Activated CD8-positive, alpha-beta memory T cell treated with anti-CD3 and anti-CD28 coated beads, Interleukin-2, amount 50 U/mL, for 4 hours (primary cell): Measurements from ENCODE around the gene LRSAM1.

Source experiments
- DNase-seq: peaks from one replicate; pipeline ENCODE4 v3.0.0-alpha.2; 2020

LRSAM1 gene

DNA sequence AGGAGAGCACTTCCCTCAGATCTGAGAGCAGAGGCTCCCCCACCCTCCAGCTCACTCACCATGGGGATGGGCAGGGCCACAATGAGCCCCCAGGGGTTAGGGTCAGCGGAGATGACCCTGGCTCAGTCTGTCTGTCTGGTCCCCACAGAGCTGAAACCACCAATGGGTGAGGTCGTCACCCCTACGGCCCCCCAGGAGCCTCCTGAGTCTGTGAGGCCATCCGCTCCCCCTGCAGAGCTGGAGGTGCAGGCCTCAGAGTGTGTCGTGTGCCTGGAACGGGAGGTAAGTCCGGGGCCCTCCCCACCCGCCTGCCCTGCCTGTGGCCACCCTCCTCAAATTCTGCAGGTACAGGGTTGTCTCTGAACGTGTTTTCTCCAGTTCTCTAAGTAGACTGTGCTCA lies 49.6 kb downstream of the LRSAM1 start:
- no peak for DNase-seq

DNA sequence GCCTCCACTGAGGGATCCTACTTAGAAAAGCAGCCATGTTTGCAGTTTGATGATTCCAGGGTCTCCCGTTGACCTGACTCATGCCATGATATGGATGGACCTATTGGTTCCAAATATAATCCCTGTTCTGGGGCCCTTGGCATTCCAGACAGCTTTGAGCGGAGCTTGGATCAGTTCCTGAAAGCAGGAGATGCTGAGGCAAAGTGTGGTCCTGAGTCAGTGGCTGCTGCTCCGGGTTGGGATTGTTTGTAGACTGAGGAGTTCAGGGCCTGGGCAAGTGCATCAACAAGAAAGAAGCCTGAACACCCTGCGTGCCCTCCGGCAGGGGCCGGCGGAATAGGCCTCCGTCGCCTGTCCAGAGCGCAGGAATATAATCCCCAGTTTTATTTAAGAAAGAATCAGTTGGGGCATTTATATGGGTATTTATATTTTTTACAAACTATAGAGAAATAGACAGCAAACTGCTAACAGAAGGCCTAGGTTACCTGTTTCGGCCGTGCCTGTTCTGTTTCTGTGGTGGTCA lies 50.6 kb downstream of the LRSAM1 start:
- DNase-seq, result no peak

GRCh38 chr9:127502706-127503378 lies 51.5 kb downstream of the LRSAM1 start:
- DNase-seq, result no peak

DNA sequence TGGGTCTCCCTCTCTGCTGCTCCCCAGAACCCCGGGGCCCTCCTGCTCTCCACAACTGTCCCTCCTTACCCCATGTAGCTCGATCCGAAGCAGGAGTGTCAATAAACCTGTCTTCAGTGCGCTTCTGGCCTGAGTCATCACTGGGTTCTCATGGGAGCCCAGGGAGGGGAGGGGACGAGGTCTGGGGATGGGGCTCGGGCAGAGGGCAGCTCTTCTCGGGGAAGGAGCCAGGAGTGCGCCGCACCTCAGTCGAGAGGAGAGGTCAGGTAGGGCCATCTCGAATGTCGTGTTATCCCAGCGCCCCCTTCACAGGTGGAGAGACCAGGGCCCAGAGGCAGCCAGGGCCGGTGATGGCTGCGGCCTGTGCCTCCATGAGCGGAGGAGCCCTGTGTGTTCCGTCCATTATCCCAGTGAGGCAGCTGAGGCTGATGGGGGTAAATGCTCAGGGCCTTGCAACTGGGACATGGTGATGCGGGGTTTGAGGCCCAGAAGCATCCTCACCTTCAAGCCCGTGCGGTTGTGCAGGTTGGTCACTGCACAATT lies 52.1 kb downstream of the LRSAM1 start:
- no peak for DNase-seq

- DNase-seq, result peak; percentile 82
Observed at GRCh38 chr9:127503947-127504886, 52.9 kb downstream of the LRSAM1 start.

DNA sequence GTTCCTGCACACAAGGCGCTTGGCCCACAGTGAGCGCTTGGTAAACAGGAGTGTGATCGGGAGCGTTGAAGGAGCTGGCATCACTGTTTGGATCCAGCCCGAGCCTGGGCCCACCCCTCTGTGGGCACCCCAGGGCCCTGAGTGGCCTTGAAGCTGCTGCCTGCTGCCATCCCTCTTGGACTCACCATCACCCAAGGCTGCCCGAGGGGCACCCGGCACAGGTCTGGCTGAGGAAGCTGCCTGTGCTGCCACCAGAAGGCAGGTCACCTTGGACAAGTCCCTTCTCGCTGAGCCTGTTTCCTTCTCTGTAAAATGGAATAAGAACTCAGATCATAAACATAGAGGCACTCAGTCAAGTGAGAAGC lies 53.6 kb downstream of the LRSAM1 start:
- DNase-seq, result no peak

DNA sequence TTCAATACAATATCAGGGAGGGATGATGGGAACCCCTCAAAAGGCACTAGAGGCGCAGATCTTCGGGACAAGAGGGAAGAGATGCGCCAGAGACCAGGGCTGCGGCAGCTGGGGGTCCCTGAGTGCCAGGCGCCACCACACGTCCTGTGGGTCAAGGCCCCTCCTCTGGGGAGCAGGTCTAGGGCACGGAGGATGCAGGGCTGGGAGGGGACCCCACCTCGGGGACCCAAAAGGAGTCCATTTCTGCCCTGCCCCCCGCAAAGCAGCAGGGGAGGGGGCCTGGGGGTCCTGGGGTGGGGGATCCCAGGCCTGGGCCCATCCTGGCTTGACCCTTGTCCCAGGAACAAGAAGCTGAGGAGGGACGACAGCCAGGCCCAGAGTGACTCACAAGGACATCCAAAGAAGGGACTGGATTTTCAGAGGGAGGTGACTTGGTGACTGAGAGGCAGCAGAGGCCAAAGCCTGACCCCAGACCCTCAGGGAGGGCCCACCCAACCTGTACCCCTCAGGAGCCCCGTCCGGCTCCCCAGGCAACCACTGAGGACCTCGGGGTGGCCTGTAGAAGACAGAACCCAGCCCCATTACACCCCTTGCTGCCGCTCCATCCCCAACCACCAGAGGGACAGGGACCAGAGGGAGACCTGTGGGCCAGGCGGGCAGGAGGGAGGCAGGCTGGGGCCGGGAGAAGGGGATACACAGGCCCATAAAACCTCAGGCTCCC lies 54.2 kb downstream of the LRSAM1 start:
- DNase-seq, result no peak

- DNase-seq, result no peak
Observed at GRCh38 chr9:127506117-127506813, 55.0 kb downstream of the LRSAM1 start.

DNA sequence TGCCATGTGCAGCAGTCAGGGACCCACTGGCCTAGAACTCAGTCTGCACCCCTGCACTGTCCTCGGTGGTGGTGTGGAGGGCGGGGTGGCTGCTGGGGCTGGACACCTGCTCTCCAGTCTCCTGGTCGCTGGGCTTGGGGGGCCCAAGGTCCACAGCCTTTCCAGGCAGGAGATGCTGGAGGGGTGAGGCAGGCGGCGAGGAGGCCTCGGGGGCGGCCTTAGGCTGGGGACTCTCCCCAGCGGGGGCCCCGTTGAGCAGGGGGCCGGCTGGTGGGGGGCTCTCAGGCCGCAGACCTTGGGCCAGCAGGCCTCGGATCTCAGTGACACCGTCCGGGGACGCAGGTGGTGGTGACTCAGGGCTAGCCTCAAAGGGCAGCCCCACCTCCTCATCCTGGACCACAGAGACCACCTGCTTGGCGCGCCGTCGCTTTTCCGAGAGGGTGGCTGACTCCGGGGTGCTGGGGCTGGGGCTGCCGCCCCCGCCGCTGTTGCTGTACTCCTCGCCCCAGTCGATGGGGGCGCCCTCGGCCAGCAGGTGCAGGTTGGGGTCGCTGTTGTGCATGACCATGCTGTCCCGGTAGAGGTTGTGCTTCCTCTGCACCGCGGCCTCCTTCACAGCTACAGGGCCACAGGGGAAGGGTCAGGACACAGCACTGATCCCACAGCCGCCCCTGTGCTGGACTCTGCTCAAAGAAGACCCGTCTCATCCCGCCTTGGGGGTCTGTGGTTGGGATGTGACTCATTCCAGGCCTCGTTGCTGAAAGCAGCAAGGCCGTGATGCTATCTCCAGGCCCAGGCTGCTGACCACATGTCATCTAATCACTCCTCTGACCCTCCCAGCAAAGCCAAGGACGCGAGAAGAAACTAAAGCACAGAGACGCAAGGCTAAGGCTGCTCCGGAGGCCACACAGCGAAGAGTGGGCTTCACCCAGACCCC lies 55.8 kb downstream of the LRSAM1 start:
- no peak for DNase-seq

GRCh38 chr9:127507751-127508648 lies 56.7 kb downstream of the LRSAM1 start:
- no peak for DNase-seq

DNA sequence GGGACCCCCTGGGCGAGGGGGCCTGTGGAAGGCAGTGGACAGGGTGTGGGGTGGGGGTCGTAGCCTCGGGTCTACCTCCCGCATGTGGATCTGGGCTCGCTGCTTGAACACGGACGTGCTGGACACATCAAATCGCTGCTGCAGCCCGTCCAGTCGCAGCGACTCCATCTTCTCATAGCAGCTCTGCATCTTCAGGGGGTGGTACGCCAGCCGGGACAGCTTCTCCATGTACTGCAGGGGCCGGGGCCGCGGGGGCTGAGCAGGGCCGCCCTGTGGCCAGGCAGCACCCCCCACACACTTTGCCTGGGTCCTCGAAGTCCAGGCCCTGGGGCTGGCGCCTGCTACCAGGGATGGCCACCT lies 57.6 kb downstream of the LRSAM1 start:
- no peak for DNase-seq

DNA sequence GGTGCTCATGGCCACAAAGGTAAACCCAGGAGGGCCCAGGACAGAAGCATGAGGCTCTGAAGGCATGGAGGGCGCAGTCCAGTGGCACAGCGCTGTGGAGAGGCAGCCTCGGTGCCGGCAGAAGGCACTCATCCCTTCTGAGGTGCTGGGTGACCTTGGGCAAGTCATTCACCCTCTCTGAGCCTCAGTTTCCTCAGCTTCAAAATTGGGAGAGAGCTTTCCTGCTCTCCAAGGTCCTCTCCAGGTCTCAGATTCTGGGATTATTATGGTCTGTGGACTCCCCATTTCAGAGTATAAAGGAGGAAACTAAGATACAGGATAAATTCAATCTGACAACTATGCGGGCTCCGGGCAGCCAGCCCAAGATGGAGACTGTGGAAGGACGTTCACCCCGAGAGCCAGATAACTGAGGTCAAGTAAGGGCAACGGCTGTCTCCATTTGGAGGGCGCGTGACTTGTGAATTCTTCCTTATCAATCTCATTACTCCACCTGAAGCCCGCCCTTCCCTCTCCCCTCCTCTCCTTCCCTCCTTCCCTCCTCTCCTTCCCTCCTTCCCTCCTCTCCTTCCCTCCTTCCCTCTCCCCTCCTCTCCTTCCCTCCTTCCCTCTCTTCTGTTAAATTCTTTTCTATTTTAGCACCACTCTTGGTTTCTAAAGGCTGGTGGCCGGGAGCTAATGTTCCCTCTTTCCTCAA lies 58.1 kb downstream of the LRSAM1 start:
- no peak for DNase-seq

GRCh38 chr9:127509955-127510299 lies 58.6 kb downstream of the LRSAM1 start:
- DNase-seq, result no peak

DNA sequence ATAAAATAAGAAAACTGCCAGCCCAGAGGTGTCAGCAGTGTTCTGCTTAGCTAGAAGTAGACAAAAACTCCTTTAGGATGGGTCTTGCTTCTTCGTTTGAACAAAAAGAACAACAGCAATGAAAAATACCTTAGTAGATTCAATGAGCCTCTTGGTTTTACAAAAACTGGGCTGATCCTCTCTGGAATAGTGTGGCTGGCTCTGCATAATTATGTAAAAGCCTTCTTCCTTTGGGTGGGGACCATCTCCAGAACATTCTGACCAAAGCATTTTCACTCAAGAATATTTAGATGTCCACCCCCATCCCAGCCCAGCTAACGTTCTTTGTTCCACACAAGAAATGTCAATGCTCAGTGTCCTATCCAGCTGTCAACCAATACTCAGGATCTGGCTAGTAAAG lies 63.2 kb downstream of the LRSAM1 start:
- no peak for DNase-seq

DNA sequence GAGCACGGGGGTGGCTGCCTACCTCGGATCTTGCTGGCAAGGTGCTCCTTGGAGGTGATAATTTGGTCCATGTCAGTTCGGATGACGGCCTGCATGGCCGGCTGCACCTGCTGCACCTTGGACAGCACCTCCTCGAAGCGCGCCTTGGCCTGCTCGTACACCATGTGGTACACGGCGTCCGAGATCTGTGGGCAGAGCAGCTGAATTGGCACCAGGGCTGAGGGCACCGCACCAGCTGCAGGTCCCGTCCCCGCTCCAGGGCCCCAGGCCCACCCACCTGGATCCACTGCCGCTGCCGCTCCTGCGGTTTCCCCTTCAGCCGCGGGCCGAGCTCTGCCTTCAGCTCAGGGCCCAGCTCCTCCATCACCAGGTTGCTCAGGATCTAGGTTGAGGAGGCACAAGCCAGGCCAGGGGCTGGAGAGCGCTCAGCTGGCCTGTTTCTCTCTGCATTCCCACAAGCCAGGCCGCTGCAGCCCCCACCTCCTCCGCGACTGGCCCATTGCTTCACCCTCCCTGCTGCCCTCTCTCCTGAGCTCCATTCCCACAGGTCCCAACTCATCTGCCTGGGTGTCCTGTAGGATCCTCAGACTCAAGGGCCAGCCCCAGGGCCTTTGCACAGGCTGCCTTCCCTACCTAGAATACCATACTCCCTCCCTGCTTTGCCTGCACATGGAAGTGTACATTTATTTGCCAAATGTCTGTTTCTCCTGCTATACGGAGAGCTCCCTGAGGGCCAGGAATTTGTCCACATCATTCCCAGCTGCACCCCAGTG lies 65.7 kb downstream of the LRSAM1 start:
- no peak for DNase-seq

DNA sequence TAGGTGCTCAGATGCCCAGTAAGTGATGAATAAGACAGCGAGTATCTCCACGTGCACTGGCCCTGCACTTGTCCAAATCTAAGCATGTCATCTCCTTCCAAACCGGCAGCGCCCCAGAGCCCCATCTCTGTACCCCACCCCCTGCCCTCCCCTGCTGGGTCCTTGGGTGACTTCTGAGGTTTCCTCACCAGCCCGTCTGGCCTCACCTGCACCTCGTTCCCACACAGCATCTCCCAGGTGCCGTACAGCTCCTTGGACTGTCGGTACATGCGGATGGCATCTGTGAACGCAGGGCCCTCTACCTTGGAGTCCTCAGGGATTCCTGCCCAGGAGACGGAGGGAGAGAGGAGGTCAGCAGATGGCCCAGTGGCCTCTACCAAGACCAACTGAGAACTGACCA lies 66.3 kb downstream of the LRSAM1 start:
- DNase-seq, result no peak

GRCh38 chr9:127518091-127518856 lies 67.0 kb downstream of the LRSAM1 start:
- DNase-seq, result no peak
